GM12801 (cell line): ENCODE measurements around the gene SYNGR1.

Source experiments
- TF ChIP-seq, protein P1 (sequence below): IDR thresholded peaks from one replicate; pipeline ENCODE4 v1.5.1; 2011; ENCODE audit warnings: control low read depth; ENCODE audit not compliant: insufficient read length; ENCODE audit errors: extremely low read depth

SYNGR1 gene

DNA sequence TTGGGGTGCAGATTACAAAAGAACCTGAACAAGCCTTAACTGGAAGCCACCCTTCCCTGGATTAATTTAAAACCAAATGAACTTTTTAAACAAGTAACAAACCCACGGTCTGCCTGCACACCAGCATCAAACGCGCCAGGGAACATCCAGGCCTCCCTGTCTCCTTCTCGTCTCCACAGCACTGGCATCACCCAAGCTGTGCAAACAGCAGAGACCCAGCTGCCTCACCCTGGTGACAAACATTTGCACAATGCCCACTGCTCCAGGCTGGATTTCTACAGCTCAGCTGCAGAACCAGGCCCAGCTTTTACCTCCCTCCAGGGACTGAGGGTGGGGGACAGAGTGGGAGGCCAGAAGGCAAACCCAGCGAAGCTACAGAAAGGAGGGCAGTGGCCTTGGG, 37.4 kb upstream of the SYNGR1 start:
- TF ChIP-seq, protein P1, sequence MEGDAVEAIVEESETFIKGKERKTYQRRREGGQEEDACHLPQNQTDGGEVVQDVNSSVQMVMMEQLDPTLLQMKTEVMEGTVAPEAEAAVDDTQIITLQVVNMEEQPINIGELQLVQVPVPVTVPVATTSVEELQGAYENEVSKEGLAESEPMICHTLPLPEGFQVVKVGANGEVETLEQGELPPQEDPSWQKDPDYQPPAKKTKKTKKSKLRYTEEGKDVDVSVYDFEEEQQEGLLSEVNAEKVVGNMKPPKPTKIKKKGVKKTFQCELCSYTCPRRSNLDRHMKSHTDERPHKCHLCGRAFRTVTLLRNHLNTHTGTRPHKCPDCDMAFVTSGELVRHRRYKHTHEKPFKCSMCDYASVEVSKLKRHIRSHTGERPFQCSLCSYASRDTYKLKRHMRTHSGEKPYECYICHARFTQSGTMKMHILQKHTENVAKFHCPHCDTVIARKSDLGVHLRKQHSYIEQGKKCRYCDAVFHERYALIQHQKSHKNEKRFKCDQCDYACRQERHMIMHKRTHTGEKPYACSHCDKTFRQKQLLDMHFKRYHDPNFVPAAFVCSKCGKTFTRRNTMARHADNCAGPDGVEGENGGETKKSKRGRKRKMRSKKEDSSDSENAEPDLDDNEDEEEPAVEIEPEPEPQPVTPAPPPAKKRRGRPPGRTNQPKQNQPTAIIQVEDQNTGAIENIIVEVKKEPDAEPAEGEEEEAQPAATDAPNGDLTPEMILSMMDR: no peak

DNA sequence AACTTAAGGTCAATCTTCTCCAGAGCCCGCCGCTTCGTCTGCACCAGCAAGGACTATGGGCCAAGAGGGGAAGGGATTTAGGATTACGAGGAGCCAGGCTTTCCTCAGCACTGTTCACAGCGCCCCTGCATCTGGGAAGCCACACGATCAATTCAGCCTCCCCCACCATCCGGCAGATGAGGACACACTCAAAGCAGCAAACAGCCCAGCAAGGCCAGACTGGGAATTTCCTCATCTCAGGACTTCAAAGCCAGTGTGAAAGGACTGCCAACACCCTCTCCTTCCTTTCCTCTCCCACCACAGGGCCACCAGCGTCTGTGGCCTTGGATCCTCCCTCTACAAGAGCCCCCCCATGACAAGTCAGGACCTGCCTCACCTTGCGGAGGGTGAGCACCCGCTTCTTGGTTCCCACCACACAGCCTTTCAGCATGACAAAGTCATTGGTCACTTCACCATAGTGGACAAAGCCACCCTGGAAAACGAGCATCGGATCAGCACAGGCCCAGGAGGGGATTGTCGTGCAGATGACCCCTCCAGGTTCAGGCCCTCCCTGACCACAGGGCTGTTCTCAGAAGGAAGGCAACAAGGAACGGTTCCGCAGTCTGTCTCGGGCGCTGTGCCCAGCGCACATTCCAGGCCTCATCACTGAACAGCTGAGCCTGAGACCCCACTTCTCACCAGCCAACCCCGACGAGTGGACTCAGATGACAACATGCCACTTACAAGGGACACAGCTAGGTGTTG, 36.4 kb upstream of the SYNGR1 start:
- TF ChIP-seq, protein P1: no peak

DNA sequence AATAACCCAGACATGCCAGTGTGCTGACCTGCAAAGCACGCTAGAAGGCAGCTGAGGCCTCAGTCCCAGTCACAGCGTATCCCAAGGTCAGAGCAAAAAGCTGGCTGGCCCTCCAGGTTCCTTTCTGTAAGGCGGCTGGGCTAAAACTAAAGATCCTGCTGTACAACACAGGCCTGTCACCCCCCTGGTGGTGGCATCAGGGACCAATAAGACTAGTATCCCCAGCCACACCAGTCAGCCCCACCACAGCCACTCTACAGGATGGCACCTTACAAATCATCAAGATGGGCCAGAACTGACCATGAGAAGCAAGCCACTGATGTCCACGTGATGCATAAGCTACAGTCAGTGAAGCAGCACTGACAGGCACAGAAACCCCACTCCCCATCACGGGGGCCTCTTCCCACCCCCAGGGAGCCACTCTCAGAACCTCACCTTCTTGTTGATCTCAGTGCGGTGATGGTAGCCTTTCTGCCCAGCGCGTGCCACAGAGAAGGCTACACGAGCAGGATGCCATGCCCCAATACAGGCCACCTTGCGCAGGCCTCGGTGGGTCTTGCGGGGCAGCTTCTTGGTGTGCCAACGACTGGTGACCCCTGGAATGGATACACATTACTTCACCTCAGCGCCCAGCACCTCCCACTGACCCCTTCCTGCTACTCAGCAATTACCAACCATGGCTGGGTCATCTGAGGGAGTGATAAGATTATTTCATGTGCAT, 35.4 kb upstream of the SYNGR1 start:
- TF ChIP-seq, protein P1: no peak

DNA sequence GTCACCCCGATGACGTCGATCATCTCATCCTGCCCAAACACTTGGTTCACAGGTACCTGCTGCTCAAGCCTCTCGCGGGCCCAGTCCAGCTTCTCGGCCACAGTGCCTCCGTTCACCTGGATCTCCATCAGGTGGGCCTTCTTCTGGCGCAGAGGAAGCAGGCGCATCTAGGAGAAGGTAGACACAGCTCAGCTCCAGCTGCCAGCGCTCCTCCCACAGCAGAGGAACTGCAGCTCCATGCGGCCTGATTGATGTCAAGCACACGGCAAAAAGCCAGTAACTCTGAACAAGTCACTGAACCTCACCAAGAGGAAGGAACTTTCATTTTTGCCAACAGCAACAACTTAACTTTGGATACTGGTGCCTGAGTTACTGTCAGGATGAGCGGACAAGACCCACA, 34.4 kb upstream of the SYNGR1 start:
- TF ChIP-seq, protein P1: no peak

DNA sequence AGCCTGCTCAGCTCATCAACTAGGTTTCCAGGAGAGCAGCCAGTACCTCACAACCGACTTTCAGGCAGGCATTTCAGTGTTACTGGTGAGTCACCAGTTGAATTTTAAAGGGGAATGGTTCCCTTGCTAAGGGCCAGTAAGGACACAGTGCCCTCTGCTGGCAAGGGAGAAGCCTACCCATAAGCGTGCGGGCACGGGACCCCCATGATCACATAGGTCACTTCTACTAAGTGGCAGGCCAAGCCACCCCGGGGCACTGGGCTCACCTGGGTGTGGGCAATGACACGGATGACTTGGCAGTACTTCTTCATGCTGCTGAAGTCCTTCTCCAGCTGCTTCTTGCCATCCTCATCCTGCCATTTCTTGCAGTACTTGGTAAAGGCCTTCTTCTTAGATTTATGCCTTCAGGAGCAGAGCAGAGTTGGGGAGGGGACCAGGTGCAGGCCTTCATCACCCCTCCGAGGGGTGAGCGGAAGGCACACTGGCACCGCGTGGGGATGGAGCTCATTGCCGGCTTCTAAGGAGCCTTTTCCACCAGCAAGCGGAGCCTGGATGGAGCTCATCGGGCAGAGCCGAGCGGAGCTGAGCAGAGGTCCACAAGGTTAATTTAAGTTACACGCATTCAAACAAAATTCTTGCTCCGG, 33.2 kb upstream of the SYNGR1 start:
- TF ChIP-seq, protein P1: no peak

DNA sequence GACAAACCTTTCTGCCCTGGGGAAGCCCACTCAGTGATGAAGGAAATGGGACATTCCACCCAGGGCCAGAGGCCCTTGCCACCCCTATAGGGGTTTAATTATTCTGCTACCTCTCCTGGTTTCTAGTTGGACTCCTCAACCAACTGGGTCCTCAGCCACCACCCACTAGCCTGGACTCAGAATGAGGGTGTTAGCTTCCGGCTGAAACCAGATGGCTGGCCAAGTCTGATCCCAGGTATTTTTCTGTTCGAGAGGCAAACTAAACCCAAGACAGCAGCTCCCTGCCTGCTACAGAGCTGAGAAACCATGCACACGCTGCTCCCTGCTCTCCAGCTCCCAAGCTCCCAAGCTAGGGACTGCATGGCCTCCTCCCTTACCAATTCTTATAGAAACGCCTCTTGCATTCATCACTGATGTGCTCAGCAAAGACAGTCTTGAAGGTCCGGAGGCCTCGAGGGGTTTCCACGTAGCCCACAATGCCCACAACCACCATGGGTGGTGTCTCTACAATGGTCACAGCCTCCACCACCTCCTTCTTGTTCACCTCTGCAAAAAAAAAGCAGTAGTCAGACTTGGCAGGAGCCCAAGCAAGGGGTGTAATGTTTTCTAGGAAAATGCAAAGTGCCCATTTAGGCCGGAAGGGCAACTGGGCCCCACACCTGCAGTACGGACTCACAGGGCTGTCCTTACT, 32.6 kb upstream of the SYNGR1 start:
- TF ChIP-seq, protein P1: no peak

DNA sequence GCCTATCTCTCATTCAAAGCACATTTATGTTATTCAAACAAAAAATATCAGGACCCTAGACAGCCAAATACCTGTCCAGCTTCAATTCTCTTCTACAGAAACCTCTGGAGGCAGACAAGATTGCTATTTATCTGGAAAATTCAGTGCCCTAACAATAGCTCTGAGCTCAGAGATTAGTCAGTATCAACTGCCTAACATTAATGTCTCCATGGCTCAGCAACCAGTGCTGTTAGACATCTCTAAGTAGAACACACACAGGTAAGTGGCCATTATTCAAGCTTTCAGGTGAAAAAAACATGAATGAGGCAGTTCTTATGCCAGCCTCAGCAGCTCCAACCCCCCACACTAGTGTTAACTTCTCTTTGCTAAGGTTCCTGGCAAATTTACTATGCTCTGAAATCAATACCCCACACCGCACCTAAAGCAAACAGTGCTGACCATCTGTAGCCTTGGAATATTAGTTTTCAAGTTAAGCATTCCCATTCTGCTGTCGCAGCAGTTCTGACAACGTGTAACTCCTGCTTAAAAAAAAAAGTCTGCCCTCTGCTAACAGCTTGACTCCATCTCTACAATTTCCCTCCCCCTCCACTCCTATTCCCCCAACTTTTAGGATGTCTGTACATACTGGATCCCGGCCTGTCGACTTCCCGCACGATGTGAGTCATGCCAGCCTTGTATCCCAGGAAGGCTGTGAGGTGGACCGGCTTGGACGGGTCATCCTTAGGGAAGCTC, 31.9 kb upstream of the SYNGR1 start:
- TF ChIP-seq, protein P1: no peak
